GM20431 (cell line): ENCODE measurements around the gene UTP4.

Experiments
- in situ Hi-C: fragments of 300-500 bp; cut with MseI, MboI; formaldehyde crosslinking; loops from one replicate; pipeline ENCODE4 v1.15.0; 2020; ENCODE audit warnings: low sequenced_read_pairs; ENCODE audit not compliant: unreplicated experiment

The UTP4 gene

DNA sequence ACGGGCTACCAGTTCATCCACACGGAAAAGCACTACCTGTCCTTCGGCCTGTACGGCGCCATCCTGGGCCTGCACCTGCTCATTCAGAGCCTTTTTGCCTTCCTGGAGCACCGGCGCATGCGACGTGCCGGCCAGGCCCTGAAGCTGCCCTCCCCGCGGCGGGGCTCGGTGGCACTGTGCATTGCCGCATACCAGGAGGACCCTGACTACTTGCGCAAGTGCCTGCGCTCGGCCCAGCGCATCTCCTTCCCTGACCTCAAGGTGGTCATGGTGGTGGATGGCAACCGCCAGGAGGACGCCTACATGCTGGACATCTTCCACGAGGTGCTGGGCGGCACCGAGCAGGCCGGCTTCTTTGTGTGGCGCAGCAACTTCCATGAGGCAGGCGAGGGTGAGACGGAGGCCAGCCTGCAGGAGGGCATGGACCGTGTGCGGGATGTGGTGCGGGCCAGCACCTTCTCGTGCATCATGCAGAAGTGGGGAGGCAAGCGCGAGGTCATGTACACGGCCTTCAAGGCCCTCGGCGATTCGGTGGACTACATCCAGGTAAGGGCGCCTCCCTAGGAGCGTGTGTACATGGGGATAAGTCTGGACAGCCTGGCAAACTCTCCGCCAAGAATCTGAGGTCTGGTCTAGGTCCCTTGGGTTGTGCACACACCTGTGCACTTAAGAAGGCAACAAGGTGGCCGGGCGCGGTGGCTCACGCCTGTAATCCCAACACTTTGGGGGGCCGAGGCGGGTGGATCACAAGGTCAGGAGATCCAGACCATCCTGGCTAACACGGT lies 22.8 kb upstream of the UTP4 start:
- in situ Hi-C loops: loop anchor here (25.0 kb wide), 3 partner anchors 222 to 572 kb away; partner anchors contain the start of gene ZFP90

- in situ Hi-C loops: loop anchor here (25.0 kb wide), 3 partner anchors 223 to 573 kb away; partner anchors contain the start of gene ZFP90
Measured at GRCh38 chr16:69110406-69110805, 22.0 kb upstream of the UTP4 start.

- in situ Hi-C loops: loop anchor here (25.0 kb wide), 3 partner anchors 224 to 574 kb away; partner anchors contain the start of gene ZFP90
Measured at GRCh38 chr16:69111216-69111875, 21.1 kb upstream of the UTP4 start.

GRCh38 chr16:69111876-69112230 lies 20.6 kb upstream of the UTP4 start:
- in situ Hi-C loops: loop anchor here (25.0 kb wide), 3 partner anchors 225 to 575 kb away; partner anchors contain the start of gene ZFP90

- in situ Hi-C loops: loop anchor here (25.0 kb wide), 3 partner anchors 225 to 575 kb away; partner anchors contain the start of gene ZFP90
Measured at GRCh38 chr16:69112285-69113129, 19.9 kb upstream of the UTP4 start.

- in situ Hi-C loops: loop anchor here (25.0 kb wide), 3 partner anchors 226 to 576 kb away; partner anchors contain the start of gene ZFP90
Measured at GRCh38 chr16:69113216-69113615, 19.2 kb upstream of the UTP4 start.

- in situ Hi-C loops: loop anchor here (25.0 kb wide), 3 partner anchors 227 to 577 kb away; partner anchors contain the start of gene ZFP90
Measured at GRCh38 chr16:69114346-69114975, 18.0 kb upstream of the UTP4 start.

DNA sequence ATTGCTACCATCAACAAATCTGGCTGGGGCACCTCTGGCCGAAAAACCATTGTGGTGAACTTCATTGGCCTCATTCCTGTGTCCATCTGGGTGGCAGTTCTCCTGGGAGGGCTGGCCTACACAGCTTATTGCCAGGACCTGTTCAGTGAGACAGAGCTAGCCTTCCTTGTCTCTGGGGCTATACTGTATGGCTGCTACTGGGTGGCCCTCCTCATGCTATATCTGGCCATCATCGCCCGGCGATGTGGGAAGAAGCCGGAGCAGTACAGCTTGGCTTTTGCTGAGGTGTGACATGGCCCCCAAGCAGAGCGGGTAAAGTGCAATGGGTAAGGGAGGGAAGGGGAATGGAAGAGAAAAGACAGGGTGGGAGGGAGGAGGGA lies 17.5 kb upstream of the UTP4 start:
- in situ Hi-C loops: loop anchor here (25.0 kb wide), 3 partner anchors 228 to 578 kb away; partner anchors contain the start of gene ZFP90

DNA sequence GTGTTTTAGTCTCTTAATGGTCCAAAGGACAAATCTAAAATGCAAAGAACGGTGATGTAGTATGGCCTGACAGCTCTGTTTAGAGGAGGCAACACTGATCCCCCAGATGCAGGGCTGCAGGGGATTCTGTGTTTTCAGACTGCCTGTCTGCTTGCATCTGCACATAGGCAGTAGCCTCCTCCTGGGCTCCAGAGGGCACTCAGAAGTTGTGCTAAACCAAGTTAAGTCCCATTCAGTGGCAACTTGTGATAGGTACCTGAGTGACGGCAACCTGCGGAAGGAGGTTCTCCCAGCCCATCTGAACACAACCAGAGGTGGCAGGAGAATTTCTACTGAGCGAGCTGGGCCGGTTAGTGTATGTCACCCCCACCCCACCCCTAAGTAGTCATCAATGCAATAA lies 17.1 kb upstream of the UTP4 start:
- in situ Hi-C loops: loop anchor here (25.0 kb wide), 3 partner anchors 228 to 578 kb away; partner anchors contain the start of gene ZFP90

DNA sequence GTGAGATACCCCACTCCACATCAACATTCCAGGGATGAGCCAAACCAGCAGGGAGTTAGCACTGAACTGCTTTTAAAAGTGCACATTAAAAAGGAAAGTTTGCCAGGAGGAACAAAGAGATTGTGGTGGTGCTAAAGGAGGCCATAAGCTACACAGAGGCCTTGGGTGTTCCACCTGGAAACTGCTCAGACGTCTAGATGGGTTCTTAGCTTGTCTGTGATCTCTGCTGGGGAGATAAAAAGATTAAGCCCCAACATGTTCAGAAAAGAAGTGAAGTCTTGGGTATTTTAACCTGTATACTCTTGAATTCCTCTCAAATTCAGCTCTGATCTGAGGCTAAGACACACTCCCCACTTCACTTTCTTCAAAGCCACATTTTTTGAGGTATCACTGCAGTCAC lies 16.6 kb upstream of the UTP4 start:
- in situ Hi-C loops: loop anchor here (25.0 kb wide), 3 partner anchors 229 to 579 kb away; partner anchors contain the start of gene ZFP90

DNA sequence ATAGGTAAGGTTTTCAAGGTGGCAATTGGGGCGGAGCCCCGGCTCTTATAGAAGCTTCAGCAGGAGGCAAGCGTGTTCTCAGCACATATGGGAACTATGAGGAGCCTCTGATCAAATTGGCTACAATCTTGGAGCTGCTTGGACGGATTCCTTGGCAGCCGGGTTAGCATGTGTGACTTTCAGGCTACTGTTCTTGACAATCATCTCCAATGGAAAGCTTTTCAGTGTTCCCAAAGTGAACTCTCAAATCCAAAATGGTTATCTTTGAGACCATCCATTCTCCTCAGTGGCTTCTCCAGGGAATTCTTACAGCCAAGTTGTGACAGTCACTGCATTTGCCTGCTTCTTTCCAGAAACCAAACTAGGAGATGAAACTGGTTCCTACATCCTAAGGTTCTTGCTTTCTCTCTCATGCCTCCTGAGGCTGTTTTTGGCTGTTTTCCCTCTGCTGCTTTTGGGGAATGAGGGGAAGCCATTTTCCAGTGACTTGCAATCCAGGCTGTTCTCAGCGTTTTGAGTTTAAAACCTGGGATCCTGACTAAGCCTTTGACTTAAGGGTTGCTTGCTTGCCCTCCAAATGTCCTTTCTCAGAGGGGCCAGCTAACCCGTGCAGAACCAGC lies 16.1 kb upstream of the UTP4 start:
- in situ Hi-C loops: loop anchor here (25.0 kb wide), 3 partner anchors 229 to 579 kb away; partner anchors contain the start of gene ZFP90

DNA sequence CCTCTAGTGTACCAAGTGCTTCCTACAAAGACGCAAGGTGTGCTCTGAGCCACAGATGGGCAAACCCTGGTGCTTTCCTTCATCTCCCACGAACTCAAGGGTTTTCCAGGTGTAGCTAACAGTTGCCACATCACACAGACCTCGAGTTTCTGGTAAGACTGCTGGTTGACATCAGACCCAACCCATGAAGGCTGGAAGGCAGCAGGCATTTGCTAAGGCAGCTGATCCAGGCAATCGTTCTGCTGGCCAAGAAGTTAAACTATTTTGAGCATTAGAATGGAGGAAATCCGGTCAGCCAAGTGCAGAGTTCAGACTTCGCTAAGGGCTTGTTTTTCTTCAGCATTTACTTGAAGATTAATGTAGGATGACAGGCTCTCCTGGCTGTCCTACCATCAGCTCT lies 15.5 kb upstream of the UTP4 start:
- in situ Hi-C loops: loop anchor here (25.0 kb wide), 3 partner anchors 230 to 580 kb away; partner anchors contain the start of gene ZFP90

DNA sequence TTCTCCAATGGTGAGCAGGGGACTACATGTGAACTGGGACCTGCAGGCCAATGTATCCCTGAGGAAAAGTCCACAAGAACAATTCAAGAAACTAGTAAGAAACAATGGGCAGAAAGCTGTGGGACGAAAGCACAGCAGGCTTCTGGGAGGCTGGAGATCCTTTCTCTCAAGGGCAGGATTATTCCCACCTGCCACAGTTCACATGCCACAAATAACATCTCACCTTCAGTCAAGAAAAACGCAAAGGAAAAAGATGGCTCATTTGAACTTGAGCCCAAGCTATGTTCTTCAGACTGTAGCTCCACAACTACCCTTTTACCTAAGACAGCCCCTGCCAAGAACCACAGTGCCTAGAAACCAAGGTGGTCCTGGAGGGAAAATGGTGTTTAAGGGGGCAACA lies 14.0 kb upstream of the UTP4 start:
- in situ Hi-C loops: loop anchor here (25.0 kb wide), 3 partner anchors 231 to 581 kb away; partner anchors contain the start of gene ZFP90

GRCh38 chr16:69118994-69119393 lies 13.5 kb upstream of the UTP4 start:
- in situ Hi-C loops: loop anchor here (25.0 kb wide), 3 partner anchors 232 to 582 kb away; partner anchors contain the start of gene ZFP90

- in situ Hi-C loops: loop anchor here (25.0 kb wide), 3 partner anchors 232 to 582 kb away; partner anchors contain the start of gene ZFP90
Measured at GRCh38 chr16:69119536-69119935, 12.9 kb upstream of the UTP4 start.

DNA sequence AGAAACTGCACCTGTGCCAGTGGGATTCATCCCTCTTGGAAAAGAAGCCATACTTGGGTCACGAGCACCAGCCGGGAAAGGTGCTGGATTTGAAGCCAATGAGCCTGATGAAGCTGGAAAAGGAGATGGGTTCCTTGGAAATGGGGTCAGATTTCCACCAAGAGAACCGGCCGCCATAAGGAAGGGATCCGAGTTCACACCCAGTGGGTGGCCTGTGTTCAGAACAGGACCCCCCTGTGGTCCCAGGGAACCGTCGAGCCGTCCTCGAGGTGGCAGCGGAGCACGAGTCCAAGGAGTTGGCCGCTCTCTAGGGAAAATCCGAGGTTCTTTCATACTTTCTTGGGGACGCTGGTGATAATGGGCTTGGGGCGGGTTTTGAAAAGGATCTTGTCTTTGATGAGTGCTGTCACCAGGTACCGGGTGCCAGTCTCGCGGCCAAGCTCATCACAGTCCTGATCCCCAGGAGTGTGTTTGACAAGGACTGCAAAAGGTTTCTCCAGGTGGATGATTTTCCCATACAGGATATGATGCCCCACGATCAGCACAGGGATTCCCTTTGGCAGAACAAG lies 12.3 kb upstream of the UTP4 start:
- in situ Hi-C loops: loop anchor here (25.0 kb wide), 3 partner anchors 233 to 583 kb away; partner anchors contain the start of gene ZFP90

- in situ Hi-C loops: loop anchor here (25.0 kb wide), 3 partner anchors 237 to 587 kb away; partner anchors contain the start of gene ZFP90
Measured at GRCh38 chr16:69123910-69124309, 8.5 kb upstream of the UTP4 start.

- in situ Hi-C loops: loop anchor here (25.0 kb wide), 3 partner anchors 237 to 587 kb away; partner anchors contain the start of gene ZFP90
Measured at GRCh38 chr16:69124406-69124805, 8.0 kb upstream of the UTP4 start.
